ENCODE results near the gene BTBD2. TPM values are rescaled to one million over a fixed set of nuclear protein-coding genes. Genes with fewer than 3 reads are reported as not detected.

Gene BTBD2
- total and polyA plus RNA-seq, 12 donors: 11.8 to 122 (median 78.1) TPM

DNA sequence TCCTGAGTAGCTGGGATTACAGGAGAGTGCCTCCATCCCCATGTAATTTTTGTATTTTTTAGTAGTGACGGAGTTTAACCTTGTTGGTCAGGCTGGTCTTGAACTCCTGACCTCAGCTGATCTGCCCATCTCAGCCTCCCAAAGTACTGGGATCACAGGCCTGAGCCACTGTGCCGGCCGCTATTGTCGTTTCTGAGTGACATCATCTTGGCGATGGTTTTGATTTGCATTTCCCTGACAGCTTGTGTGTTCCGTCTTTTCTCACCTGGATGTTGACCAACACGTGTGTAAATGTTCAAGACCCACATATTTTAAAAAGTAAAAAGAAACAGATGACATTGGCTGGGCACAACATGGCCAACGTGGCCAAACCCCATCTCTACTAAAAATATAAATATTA is 48.3 kb upstream of the BTBD2 start:
- WGBS, 4 donors: 46 to 74% (median 72%) methylated on average over 8 of the region's 8 CpGs
- Histone ChIP-seq H3K9me3 (replicated peaks in 1 of 3) (no peaks in the 10 kb centered on the region), H3K4me1 (replicated peaks in 1 of 2) (peaks cover 44 to 53% of the 10 kb centered on the region in 2 donors)

GRCh38 chr19:2062770-2063169 is 47.3 kb upstream of the BTBD2 start:
- intact Hi-C loops (cut with DNase I): no loop called here
- Histone ChIP-seq H3K4me1 (replicated peaks in 1 of 2) (peaks cover 44 to 55% of the 10 kb centered on the region in 2 donors), H3K4me3 (no peak overlapping the region), H3K27me3 (no peaks in the 10 kb centered on the region), H3K36me3 (replicated peaks in 1 of 2) (no peaks in the 10 kb centered on the region), H3K27ac (peak overlapping the region in 2 of 5 donors; percentile 98 to 100), H3K9me3 (replicated peaks in 1 of 3) (no peaks in the 10 kb centered on the region)
- no peak for TF ChIP-seq CTCF (IDR thresholded peaks at IDR 0.05)
- TF ChIP-seq POLR2A (IDR thresholded peaks at IDR 0.05): no peak
- no peak for DNase-seq
- WGBS, 4 donors: 78 to 90% (median 87%) methylated on average over 9 of the region's 9 CpGs

More for the DNA sequence above, 48.3 kb upstream of the BTBD2 start:
- TF ChIP-seq CTCF (IDR thresholded peaks at IDR 0.05): no peak
- TF ChIP-seq POLR2A (IDR thresholded peaks at IDR 0.05): no peak
- no peak for DNase-seq
- no peak overlapping the region for H3K4me3 ChIP-seq
- no peaks in the 10 kb centered on the region for H3K36me3 ChIP-seq (replicated peaks in 1 of 2)
- H3K27me3 ChIP-seq: no peaks in the 10 kb centered on the region
- peak overlapping the region; percentile 88 to 100 (median 96) for H3K27ac ChIP-seq
- intact Hi-C loops (cut with DNase I): no loop called here

- Histone ChIP-seq H3K36me3 (replicated peaks in 1 of 2) (no peaks in the 10 kb centered on the region), H3K27ac (peak overlapping the region; percentile 42 to 100 (median 98)), H3K9me3 (replicated peaks in 1 of 3) (no peaks in the 10 kb centered on the region), H3K4me1 (replicated peaks in 1 of 2) (peaks cover 44 to 55% of the 10 kb centered on the region in 2 donors), H3K4me3 (peak overlapping the region in 1 of 4 donors; percentile 67), H3K27me3 (no peaks in the 10 kb centered on the region)
- no peak for TF ChIP-seq POLR2A (IDR thresholded peaks at IDR 0.05)
- TF ChIP-seq CTCF (IDR thresholded peaks at IDR 0.05): no peak
- intact Hi-C loops (cut with DNase I): no loop called here
- 59 to 79% (median 62%) methylated on average over 3 to 10 of the region's 10 CpGs for WGBS, 4 donors
- peak in 1 of 7 donors; percentile 29 for DNase-seq
Measured at GRCh38 chr19:2062389-2062729, 46.8 kb upstream of the BTBD2 start.

GRCh38 chr19:2061495-2062388 is 46.2 kb upstream of the BTBD2 start:
- whole genome bisulfite sequencing, 4 donors: 0 to 3% (median 3%) methylated on average over 1 to 50 of the region's 50 CpGs
- H3K9me3 ChIP-seq (replicated peaks in 1 of 3): no peaks in the 10 kb centered on the region
- H3K4me1 ChIP-seq (replicated peaks in 1 of 2): peaks cover 44 to 55% of the 10 kb centered on the region in 2 donors
- H3K27ac ChIP-seq: peak overlapping the region; percentile 86 to 100 (median 98)
- no peaks in the 10 kb centered on the region for H3K27me3 ChIP-seq
- TF ChIP-seq CTCF (IDR thresholded peaks at IDR 0.05) (no peak), POLR2A (IDR thresholded peaks at IDR 0.05) (peak; percentile 16 to 91)
- DNase-seq: peak; percentile 99 to 100 (median 100)
- peak overlapping the region in 2 of 4 donors; percentile 33 to 67 for H3K4me3 ChIP-seq
- intact Hi-C loops (cut with DNase I): no loop called here
- no peaks in the 10 kb centered on the region for H3K36me3 ChIP-seq (replicated peaks in 1 of 2)

Measured in adrenal gland (tissue), 12 donors.